Measurements from ENCODE around the gene PIGT.
"Not testable (repeated sequence)": the region's sequence is repeated elsewhere in the genome, so short reads cannot be mapped to it uniquely, and the experiment has no call there.

Gene PIGT

DNA sequence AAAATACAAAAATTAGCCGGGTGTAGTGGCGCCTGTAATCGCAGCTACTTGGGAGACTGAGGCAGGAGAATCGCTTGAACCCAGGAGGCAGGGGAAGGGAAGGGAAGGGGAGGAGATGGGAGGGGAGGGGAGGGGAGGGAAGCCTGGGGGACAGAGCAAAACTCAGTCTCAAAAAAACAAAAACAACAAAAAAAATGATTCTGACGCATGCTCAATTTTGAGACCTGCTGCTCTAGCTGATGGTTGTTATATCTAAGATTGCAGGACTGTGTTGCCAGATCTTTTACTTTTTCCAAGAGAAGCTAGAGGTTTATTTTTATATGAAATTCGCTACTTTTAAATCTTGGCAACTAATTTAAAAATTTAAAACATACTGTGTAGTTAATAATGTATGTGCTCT lies 51.2 kb downstream of the PIGT start:
- no peak for FAIRE-seq
- TF ChIP-seq POLR2A (IDR thresholded peaks at IDR 0.05; ENCODE audit: low read depth, low read length) (no peak), TAF1 (IDR thresholded peaks at IDR 0.05; ENCODE audit: low read depth, low read length) (no peak), POLR2AphosphoS5 (IDR thresholded peaks at IDR 0.05; ENCODE audit: low read depth, low read length) (no peak), SPI1 (IDR thresholded peaks at IDR 0.05; ENCODE audit: low read depth, low read length) (no peak), PAX5 (IDR thresholded peaks at IDR 0.05; ENCODE audit: insufficient read depth, low read length, severe bottlenecking) (no peak), POU2F2 (IDR thresholded peaks at IDR 0.05; ENCODE audit: low read depth, low read length) (no peak)
- no peak for DNase-seq (ENCODE audit: insufficient read length, low spot score)

- no peak for TF ChIP-seq SPI1 (IDR thresholded peaks at IDR 0.05; ENCODE audit: low read depth, low read length)
- no peak for TF ChIP-seq PAX5 (IDR thresholded peaks at IDR 0.05; ENCODE audit: insufficient read depth, low read length, severe bottlenecking)
- no peak for TF ChIP-seq POU2F2 (IDR thresholded peaks at IDR 0.05; ENCODE audit: low read depth, low read length)
- no peak for TF ChIP-seq POLR2A (IDR thresholded peaks at IDR 0.05; ENCODE audit: low read depth, low read length)
- no peak for TF ChIP-seq POLR2AphosphoS5 (IDR thresholded peaks at IDR 0.05; ENCODE audit: low read depth, low read length)
- no peak for TF ChIP-seq TAF1 (IDR thresholded peaks at IDR 0.05; ENCODE audit: low read depth, low read length)
These were observed 51.9 kb downstream of the PIGT start for GRCh38 chr20:45467861-45468260.

GRCh38 chr20:45469336-45470261 lies 53.7 kb downstream of the PIGT start, which contains the start of gene WFDC2:
Gene WFDC2, plus strand, starts transcription at chr20:45469753. Its CDS starts 29 bp downstream, at chr20:45469782.
- FAIRE-seq (no peak), DNase-seq (ENCODE audit: insufficient read length, low spot score) (no peak)
- no peak for TF ChIP-seq PAX5 (IDR thresholded peaks at IDR 0.05; ENCODE audit: insufficient read depth, low read length, severe bottlenecking)
- no peak for TF ChIP-seq POLR2AphosphoS5 (IDR thresholded peaks at IDR 0.05; ENCODE audit: low read depth, low read length)
- no peak for TF ChIP-seq SPI1 (IDR thresholded peaks at IDR 0.05; ENCODE audit: low read depth, low read length)
- no peak for TF ChIP-seq POLR2A (IDR thresholded peaks at IDR 0.05; ENCODE audit: low read depth, low read length)
- TF ChIP-seq POU2F2 (IDR thresholded peaks at IDR 0.05; ENCODE audit: low read depth, low read length): no peak
- no peak for TF ChIP-seq TAF1 (IDR thresholded peaks at IDR 0.05; ENCODE audit: low read depth, low read length)

More at GRCh38 chr20:45467861-45468260, 51.9 kb downstream of the PIGT start:
- FAIRE-seq (no peak), DNase-seq (ENCODE audit: insufficient read length, low spot score) (no peak)

DNA sequence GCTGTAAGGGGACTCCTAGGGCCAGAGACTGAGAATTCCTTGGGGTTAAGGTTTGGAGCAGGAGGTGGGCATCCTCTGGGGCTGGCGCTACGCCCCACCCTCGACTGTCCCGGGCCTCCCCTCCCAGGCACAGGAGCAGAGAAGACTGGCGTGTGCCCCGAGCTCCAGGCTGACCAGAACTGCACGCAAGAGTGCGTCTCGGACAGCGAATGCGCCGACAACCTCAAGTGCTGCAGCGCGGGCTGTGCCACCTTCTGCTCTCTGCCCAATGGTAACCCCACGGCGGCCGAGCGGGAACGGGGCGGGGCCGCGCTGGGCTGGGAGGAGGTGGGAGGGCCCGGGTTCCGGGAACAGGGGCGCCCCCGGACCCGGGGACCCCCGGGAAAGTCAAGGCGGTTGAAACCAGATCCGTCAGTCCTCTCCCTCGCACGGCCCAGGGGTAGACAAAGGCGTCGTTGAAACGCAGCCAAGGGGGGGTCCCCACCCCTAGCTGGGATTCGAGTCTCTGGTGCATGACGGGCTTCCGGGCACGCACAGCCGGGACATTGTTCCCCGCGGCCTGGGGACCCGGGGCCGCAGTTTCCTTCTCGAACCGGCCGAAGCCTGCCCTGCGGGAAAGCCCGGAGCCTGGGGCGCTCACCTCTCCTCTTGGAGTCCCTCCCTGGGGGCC lies 54.5 kb downstream of the PIGT start:
- FAIRE-seq (no peak), DNase-seq (ENCODE audit: insufficient read length, low spot score) (no peak)

GRCh38 chr20:45470937-45471336 lies 55.0 kb downstream of the PIGT start:
- no peak for FAIRE-seq
- no peak for DNase-seq (ENCODE audit: insufficient read length, low spot score)

More for the DNA sequence above, 54.5 kb downstream of the PIGT start:
- TF ChIP-seq PAX5 (IDR thresholded peaks at IDR 0.05; ENCODE audit: insufficient read depth, low read length, severe bottlenecking) (no peak), TAF1 (IDR thresholded peaks at IDR 0.05; ENCODE audit: low read depth, low read length) (no peak), POLR2AphosphoS5 (IDR thresholded peaks at IDR 0.05; ENCODE audit: low read depth, low read length) (no peak), POU2F2 (IDR thresholded peaks at IDR 0.05; ENCODE audit: low read depth, low read length) (no peak), SPI1 (IDR thresholded peaks at IDR 0.05; ENCODE audit: low read depth, low read length) (no peak), POLR2A (IDR thresholded peaks at IDR 0.05; ENCODE audit: low read depth, low read length) (no peak)

GRCh38 chr20:45472286-45472685 lies 56.3 kb downstream of the PIGT start:
- DNase-seq (ENCODE audit: insufficient read length, low spot score); FAIRE-seq: not testable (repeated sequence)

More at GRCh38 chr20:45470937-45471336, 55.0 kb downstream of the PIGT start:
- TF ChIP-seq POU2F2 (IDR thresholded peaks at IDR 0.05; ENCODE audit: low read depth, low read length) (no peak), POLR2A (IDR thresholded peaks at IDR 0.05; ENCODE audit: low read depth, low read length) (no peak), POLR2AphosphoS5 (IDR thresholded peaks at IDR 0.05; ENCODE audit: low read depth, low read length) (no peak), SPI1 (IDR thresholded peaks at IDR 0.05; ENCODE audit: low read depth, low read length) (no peak), PAX5 (IDR thresholded peaks at IDR 0.05; ENCODE audit: insufficient read depth, low read length, severe bottlenecking) (no peak), TAF1 (IDR thresholded peaks at IDR 0.05; ENCODE audit: low read depth, low read length) (no peak)

All from GM12891 (cell line).